Mammary epithelial cell (primary cell): Measurements from ENCODE around the gene CHMP2A.

ENCODE experiments used
- CTCF ChIP-seq, 2 donors: IDR thresholded peaks in 1 of 2; conservative IDR thresholded peaks in 1 of 2; 2 replicates each; pipeline ENCODE4 v1.5.1; 2011 to 2012; ENCODE audit warnings: inconsistent platforms in 2 of 2, low read length in 2 of 2, mild to moderate bottlenecking in 2 of 2, control low read depth in 1 of 2, low read depth in 1 of 2; ENCODE audit not compliant: insufficient read depth in 1 of 2; ENCODE audit errors: extremely low read depth in 1 of 2
- EZH2 ChIP-seq: IDR thresholded peaks from 2 replicates; pipeline ENCODE4 v1.6.1; 2012; ENCODE audit warnings: low read length, inconsistent platforms, borderline replicate concordance

DNA sequence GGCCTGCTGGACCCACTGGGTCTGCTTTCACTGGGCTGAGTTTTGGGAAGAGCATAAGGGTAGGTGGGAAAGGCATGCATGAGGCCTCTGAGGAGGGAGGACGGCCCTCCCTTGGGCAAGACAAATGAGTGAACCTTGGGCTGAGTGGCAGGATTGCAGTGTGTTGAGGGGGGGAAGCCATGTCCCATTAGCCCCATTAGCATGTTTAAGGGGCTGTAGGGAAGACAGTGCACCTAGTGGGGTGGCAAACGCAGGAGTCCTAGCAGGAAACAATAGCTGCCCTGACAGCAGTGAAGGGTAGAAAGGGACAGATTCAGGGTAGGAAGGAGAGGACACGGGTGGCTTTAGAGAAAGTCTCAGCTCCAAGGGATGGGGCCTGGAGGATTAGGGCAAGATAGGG lies 32.2 kb downstream of the CHMP2A start:
- TF ChIP-seq CTCF (conservative IDR thresholded peaks at IDR 0.05 in 1 of 2, IDR thresholded peaks at IDR 0.05 in 1 of 2; ENCODE audit: extremely low read depth in 1 of 2, insufficient read depth in 1 of 2, low read depth in 1 of 2, low read length in 2 of 2) (no peak), EZH2 (no peak)
